ENCODE measurements around the gene HMGXB4.

GRCh38 chr22:35253946-35254345 is 3.3 kb upstream of the HMGXB4 start:
- no peak for TF ChIP-seq CTCF (IDR thresholded peaks at IDR 0.05; ENCODE audit: low read depth, low read length, missing input control)
- no peak for TF ChIP-seq REST (IDR thresholded peaks at IDR 0.05)
- TF ChIP-seq HNF4A (conservative IDR thresholded peaks at IDR 0.05), result no peak
- no peak for TF ChIP-seq TAF1 (conservative IDR thresholded peaks at IDR 0.05)
- TF ChIP-seq GABPA (IDR thresholded peaks at IDR 0.05 in 1 of 2, conservative IDR thresholded peaks at IDR 0.05 in 1 of 2), result no peak
- no peak for TF ChIP-seq MAX (IDR thresholded peaks at IDR 0.05)
- TF ChIP-seq ATF3 (IDR thresholded peaks at IDR 0.05), result no peak
- no peak for TF ChIP-seq FOXA1 (IDR thresholded peaks at IDR 0.05)
- no peak for TF ChIP-seq EGR1 (IDR thresholded peaks at IDR 0.05; ENCODE audit: low read depth in 2 of 2)
- no peak for TF ChIP-seq ZBTB33 (IDR thresholded peaks at IDR 0.05)

Measured in liver (tissue), 3 donors.